IPS DF 6.9 (cell line): ENCODE measurements around the gene ZNF689.
"Not testable (repeated sequence)": the region's sequence is repeated elsewhere in the genome, so short reads cannot be mapped to it uniquely, and the experiment has no call there.

Source experiments
- DNase-seq: peaks from one replicate; pipeline ENCODE4 v3.0.0-alpha.2; 2013; ENCODE audit warnings: low read depth, low spot score
- H3K27ac ChIP-seq: one replicate; pipeline ENCODE4 v1.5.1; 2013; ENCODE audit warnings: low read length, control low read depth
- H3K27me3 ChIP-seq: 2 replicates; pipeline ENCODE4 v1.6.1; 2013; ENCODE audit warnings: mild to moderate bottlenecking, low read length; ENCODE audit not compliant: control insufficient read depth, insufficient read depth
- H3K36me3 ChIP-seq: 2 replicates; pipeline ENCODE4 v1.6.1; 2013; ENCODE audit warnings: low read length; ENCODE audit not compliant: control insufficient read depth, insufficient read depth
- H3K4me1 ChIP-seq: 2 replicates; pipeline ENCODE4 v1.6.1; 2013; ENCODE audit warnings: low read length; ENCODE audit not compliant: control insufficient read depth, insufficient read depth
- H3K4me3 ChIP-seq: 2 replicates; pipeline ENCODE4 v1.5.1; 2013; ENCODE audit warnings: mild to moderate bottlenecking, low read length
- H3K9me3 ChIP-seq: 2 replicates; pipeline ENCODE4 v1.6.1; 2013; ENCODE audit warnings: low read length, inconsistent platforms; ENCODE audit not compliant: control insufficient read depth, insufficient read depth
- WGBS: extraction: QIAGEN DNeasy Blood & Tissue Kit; methylation state at CpG from one replicate; pipeline ENCODE4 v1.1.7; 2013; ENCODE audit warnings: mixed read lengths, missing lambda C conversion rate; ENCODE audit not compliant: insufficient read length, insufficient coverage; 5-methylcytosine and 5-hydroxymethylcytosine counted together

The ZNF689 gene

DNA sequence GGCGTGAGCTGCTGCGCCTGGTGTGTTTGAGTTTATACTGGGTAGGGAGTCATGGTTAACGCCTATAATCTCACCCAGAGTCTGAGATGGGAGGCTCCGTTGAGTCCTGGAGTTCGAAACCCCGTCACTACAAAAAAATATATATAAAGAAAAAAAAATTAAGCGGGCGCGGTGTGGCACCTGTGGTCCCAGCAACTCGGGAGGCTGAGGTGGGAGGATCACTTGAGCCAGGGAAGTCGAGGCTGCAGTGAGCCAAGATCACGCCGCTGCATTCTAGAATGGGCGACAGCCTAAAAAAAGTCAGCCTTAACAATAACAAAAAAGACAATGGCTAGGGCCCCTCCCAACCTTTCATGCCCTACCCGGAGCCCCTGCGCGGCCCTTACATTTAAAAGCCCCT lies 23.3 kb upstream of the ZNF689 start:
- Histone ChIP-seq H3K27me3 (no peaks in the 10 kb centered on the region), H3K27ac (no peak overlapping the region), H3K4me1 (no peaks in the 10 kb centered on the region; the same call in 1 of the 2 replicates), H3K9me3 (no peaks in the 10 kb centered on the region), H3K4me3 (peak overlapping the region; percentile 68; the same call in 1 of the 2 replicates), H3K36me3 (no peaks in the 10 kb centered on the region)
- no peak for DNase-seq
- no CpG with 5 or more reads among the region's 17 CpGs for WGBS

DNA sequence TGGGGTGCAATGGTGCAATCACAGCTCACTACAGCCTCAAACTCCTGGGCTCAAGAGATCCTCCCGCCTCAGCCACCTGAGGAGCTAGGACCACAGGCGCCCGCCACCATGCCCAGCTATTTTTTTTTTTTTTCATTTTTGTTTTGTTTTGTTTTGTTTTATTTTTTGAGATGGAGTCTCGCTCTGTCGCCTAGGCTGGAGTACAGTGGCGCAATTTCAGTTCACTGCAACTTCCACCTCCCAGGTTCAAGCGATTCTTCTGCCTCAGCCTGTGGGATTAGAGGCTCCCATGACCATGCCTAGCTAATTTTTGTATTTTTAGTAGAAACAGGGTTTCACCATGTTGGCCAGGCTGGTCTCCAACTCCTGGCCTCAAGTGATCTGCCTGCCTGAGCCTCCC lies 22.3 kb upstream of the ZNF689 start:
- not testable (repeated sequence) for H3K4me3 ChIP-seq, H3K4me1 ChIP-seq, H3K9me3 ChIP-seq, H3K27me3 ChIP-seq, H3K36me3 ChIP-seq, H3K27ac ChIP-seq, DNase-seq
- whole genome bisulfite sequencing: no CpG with 5 or more reads among the region's 7 CpGs

DNA sequence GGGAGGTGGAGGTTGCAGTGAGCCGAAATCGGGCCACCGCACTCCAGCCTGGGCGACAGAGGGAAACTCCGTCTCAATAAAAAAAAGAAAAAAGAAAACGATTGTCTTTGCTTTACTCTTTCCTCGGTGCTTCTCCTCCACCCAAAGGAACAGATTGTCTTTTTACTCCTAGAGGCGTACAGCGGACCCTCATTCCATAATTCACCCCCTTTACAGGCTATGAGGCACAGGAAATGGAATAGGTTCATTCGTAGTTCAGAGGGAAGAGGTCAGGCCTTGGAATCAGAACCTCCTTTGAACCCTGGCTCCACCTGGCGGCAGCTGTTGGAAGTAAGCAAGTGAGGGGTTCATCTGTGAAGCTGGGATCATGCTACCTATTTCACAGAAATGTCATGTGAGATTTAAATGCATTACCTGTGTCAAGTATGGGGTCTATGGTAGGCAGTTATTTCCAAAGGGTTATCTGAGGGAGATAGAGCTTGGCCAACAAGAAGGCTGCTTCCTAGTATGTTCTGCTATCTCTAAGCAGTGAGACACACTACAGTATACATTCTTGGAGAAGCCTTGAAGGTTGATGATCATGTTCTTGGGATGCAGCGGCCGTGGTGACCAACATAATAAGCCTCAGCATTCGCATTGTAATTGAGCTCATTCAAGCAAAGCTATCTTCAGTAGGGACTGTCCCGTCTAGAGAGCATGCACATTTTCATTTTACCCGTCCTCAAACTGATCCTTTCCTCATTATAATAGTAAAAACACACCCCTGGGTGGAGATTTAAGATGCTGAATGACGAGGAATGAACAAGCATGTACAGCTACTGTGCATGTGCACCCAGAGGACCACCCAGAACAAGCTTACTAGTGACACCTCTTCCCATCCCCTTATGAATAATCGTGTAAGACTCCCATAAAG lies 18.7 kb upstream of the ZNF689 start:
- H3K4me3 ChIP-seq: no peak overlapping the region
- WGBS: no CpG with 5 or more reads among the region's 18 CpGs
- no peaks in the 10 kb centered on the region for H3K36me3 ChIP-seq
- DNase-seq: no peak
- no peaks in the 10 kb centered on the region; the same call in 1 of the 2 replicates for H3K4me1 ChIP-seq
- no peaks in the 10 kb centered on the region for H3K9me3 ChIP-seq
- H3K27ac ChIP-seq: no peak overlapping the region
- no peaks in the 10 kb centered on the region for H3K27me3 ChIP-seq

DNA sequence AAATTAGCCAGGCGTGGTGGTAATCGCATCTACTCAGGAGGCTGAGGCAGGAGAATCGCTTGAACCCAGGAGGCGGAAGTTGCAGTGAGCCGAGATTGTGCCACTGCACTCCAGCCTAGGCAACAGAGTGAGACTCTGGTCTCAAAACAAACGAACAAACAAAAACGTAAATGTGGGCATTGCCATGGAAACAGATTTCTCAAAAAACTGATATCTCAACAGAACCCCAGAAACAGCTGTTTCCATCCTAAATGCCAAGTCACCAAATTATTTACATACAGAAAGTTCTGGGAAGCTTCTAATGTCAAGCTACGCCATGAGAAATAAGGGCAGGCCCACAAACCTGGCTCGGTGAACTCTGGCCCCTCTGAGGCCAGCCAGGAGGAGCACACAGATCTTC lies 16.0 kb upstream of the ZNF689 start:
- no peak for DNase-seq
- no peaks in the 10 kb centered on the region for H3K9me3 ChIP-seq
- H3K4me3 ChIP-seq: no peak overlapping the region
- WGBS: no CpG with 5 or more reads among the region's 9 CpGs
- no peaks in the 10 kb centered on the region for H3K27me3 ChIP-seq
- no peaks in the 10 kb centered on the region; the same call in 1 of the 2 replicates for H3K4me1 ChIP-seq
- H3K27ac ChIP-seq: no peak overlapping the region
- H3K36me3 ChIP-seq: no peaks in the 10 kb centered on the region

DNA sequence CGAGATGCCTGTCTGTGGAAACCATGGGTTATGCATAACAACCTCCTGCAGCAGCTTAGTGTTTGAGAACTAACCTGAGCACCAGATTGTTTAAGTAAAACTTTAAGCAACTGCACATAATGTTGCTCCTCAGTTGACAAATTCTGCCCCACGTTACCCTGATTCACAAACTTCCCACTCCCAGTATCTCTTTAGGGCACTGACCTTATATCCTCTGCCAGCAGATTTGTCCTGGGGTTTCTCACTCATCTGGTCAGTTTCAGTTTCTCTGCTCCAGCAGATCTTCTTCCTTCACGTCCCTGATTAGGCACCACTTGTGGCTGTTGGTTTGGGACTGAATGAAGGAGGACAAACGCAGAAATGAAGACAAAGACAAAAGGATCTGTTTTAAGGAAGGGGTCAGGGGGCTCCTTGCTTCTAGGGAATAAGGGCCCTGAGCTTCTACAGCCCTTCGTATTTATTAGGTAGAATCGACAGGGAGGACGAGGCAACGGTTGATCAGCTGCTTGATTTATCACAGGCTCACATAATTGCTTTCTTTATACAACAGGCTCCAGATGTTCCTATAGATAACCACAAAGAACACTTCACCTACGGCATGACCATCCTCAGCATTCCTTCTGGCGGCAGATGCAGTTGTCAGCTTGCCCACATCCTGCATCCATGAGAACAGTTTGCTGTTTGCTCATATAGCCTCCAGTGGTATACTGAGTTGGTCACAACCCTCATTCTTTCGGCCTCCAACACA lies 13.5 kb upstream of the ZNF689 start:
- Histone ChIP-seq H3K4me1 (no peaks in the 10 kb centered on the region; the same call in 1 of the 2 replicates), H3K36me3 (no peaks in the 10 kb centered on the region), H3K27ac (no peak overlapping the region), H3K4me3 (no peak overlapping the region), H3K9me3 (no peaks in the 10 kb centered on the region), H3K27me3 (no peaks in the 10 kb centered on the region)
- no CpG with 5 or more reads among the region's 11 CpGs for WGBS
- DNase-seq: no peak

DNA sequence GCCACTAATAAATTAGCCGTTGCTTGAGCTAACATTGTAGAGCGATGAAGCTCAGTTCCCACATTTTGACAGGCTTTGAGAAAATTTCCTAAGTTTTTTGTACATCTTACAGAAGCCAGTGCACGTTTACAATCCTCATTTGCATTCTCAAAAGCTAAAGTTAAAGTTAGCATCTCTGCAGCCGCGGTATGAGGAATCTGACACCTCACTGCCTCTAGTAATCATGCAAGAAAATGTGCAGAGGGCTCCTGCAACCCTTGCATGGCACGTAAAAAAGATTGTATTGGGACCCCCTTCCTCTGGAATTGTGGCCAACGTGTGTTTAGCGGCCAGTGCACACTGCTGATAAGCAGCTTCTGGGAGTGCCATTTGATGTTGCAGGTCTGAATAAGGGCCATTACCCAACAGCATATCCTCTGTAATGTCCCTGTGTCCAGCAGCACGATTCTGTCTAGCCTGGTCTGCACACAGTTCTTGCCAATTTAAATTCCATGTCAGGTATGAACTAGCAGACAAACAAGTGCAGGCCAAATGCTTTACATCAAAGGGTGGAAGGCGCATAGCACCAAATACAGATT lies 12.4 kb upstream of the ZNF689 start:
- DNase-seq: no peak
- Histone ChIP-seq H3K27me3 (no peaks in the 10 kb centered on the region), H3K9me3 (no peaks in the 10 kb centered on the region), H3K4me3 (no peak overlapping the region), H3K27ac (no peak overlapping the region), H3K4me1 (no peaks in the 10 kb centered on the region), H3K36me3 (no peaks in the 10 kb centered on the region)
- no CpG with 5 or more reads among the region's 10 CpGs for WGBS

DNA sequence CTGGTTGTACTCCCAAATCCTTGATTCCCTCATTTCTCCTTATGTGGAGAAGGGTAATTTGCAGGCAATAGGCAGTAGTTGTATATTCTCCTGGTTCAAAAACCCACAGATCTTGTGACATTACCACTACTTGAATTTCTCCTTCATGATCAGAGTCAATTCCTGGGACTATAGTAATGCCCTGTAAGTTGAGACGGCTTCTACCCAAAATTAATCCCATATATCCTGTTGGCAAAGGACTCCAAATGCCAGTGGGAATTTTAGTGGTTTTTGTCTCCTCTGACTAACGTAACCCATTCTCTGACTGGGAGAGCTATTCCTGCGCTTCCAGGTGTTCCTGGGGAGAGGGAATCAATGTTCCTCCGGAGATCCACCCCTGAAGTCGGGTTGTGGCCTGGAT lies 11.6 kb upstream of the ZNF689 start:
- Histone ChIP-seq H3K4me3 (no peak overlapping the region), H3K36me3 (no peaks in the 10 kb centered on the region), H3K9me3 (no peaks in the 10 kb centered on the region), H3K27me3 (no peaks in the 10 kb centered on the region), H3K4me1 (no peaks in the 10 kb centered on the region), H3K27ac (no peak overlapping the region)
- WGBS: no CpG with 5 or more reads among the region's 5 CpGs
- no peak for DNase-seq

DNA sequence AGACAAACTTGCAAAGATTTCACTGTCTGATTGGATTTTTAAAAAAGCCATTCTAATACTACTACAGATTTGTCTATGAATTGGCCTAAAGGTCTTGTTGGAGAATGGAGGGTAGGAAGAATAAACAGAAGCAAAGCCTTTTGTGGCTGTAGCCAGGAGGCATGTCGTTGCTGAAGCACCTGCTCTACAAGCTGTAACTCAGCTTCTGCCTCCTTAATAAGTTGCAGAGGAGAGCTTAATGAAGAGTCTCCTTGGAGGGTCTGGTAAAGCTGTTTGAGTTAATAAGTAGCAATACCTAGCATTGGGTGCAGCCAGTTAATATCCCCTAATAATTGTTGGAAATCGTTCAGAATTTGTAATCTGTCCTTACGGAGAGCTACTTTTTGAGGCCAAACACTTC lies 10.0 kb upstream of the ZNF689 start:
- Histone ChIP-seq H3K4me3 (no peak overlapping the region), H3K4me1 (no peaks in the 10 kb centered on the region), H3K27me3 (no peaks in the 10 kb centered on the region), H3K27ac (no peak overlapping the region), H3K9me3 (no peaks in the 10 kb centered on the region), H3K36me3 (no peaks in the 10 kb centered on the region)
- no peak for DNase-seq
- no CpG with 5 or more reads among the region's 3 CpGs for WGBS

DNA sequence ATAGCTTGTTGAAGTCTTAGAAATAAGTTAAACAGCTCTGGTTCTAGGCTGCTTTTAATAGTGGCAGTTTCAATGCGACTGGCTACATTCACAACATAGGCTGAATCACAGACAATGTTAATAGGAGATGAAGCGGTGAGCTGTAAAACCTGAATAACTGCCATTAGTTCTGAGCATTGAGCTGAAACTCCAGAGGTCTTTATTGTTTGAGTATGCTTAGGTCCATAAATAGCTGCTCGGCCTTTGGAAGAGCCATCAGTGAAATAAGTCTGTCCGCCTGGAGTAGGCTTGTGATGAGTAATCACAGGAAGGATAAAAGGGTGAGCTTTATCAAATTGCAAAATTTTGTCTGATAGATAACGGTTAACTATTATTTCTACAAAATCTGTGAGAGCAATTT lies 9.4 kb upstream of the ZNF689 start:
- Histone ChIP-seq H3K9me3 (no peaks in the 10 kb centered on the region), H3K27ac (no peak overlapping the region), H3K27me3 (no peaks in the 10 kb centered on the region), H3K4me3 (no peak overlapping the region), H3K36me3 (no peaks in the 10 kb centered on the region), H3K4me1 (no peaks in the 10 kb centered on the region)
- DNase-seq: no peak
- no CpG with 5 or more reads among the region's 5 CpGs for WGBS

DNA sequence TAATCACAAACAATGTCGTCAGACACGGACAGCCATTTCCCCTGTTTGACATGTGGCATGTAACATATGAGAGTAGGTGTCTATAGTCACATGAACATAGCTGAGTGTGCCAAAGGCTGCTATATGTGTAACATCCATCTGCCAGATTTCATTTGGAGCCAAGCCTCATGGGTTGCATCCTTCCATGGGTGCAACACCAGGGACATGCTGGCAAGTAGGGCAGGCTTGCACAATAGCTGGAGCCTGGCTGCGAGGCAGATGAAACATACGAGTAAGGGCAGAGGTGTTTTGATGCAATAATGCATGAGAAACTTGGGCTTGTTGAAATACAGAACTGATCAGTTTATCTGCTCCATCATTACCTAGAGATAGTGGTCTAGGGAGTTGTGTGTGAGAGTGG lies 9.0 kb upstream of the ZNF689 start:
- WGBS: no CpG with 5 or more reads among the region's 4 CpGs
- DNase-seq: no peak
- Histone ChIP-seq H3K9me3 (no peaks in the 10 kb centered on the region), H3K27ac (no peak overlapping the region), H3K36me3 (no peaks in the 10 kb centered on the region), H3K4me3 (no peak overlapping the region), H3K4me1 (no peaks in the 10 kb centered on the region), H3K27me3 (no peaks in the 10 kb centered on the region)
